SK-N-SH (cell line): ENCODE results near the gene CD22.

Experiments
- EP300 ChIP-seq, 2 experiments: IDR thresholded peaks; 2 replicates each; pipeline versions ENCODE4 v1.4.0 to v1.6.1; 2012; ENCODE audit warnings: borderline replicate concordance in 1 of 2, low read depth in 1 of 2, low read length in 1 of 2
- EZH2phosphoT487 ChIP-seq: fragments of 200-600 bp; sonication (generic); IDR thresholded peaks from 2 replicates; pipeline ENCODE4 v1.6.1; 2017; ENCODE audit warnings: low read depth, mixed run types, mild to moderate bottlenecking, antibody characterized with exemption, moderate library complexity, borderline replicate concordance
- GABPA ChIP-seq: IDR thresholded peaks from 2 replicates; pipeline ENCODE4 v1.4.0; 2012; ENCODE audit warnings: low read depth, mild to moderate bottlenecking
- POLR2AphosphoS5 ChIP-seq: IDR thresholded peaks from 2 replicates; pipeline ENCODE4 v1.6.1; 2012; ENCODE audit warnings: low read depth, low read length
- SIN3A ChIP-seq: IDR thresholded peaks from 2 replicates; pipeline ENCODE4 v1.6.1; 2012; ENCODE audit warnings: low read depth, mild to moderate bottlenecking, low read length, moderate library complexity, borderline replicate concordance
- TF ChIP-seq, protein P1 (sequence below): fragments of 200-600 bp; sonication (generic); IDR thresholded peaks from 2 replicates; pipeline ENCODE4 v1.6.1; 2017; ENCODE audit warnings: antibody characterized with exemption, mild to moderate bottlenecking, moderate library complexity
- TF ChIP-seq, protein P2 (sequence below): IDR thresholded peaks from 2 replicates; pipeline ENCODE4 v1.4.0; 2012; ENCODE audit warnings: low read depth
- TF ChIP-seq, protein P3 (sequence below): fragments of 150-350 bp; IDR thresholded peaks from 2 replicates; pipeline ENCODE4 v1.6.1; 2017; ENCODE audit warnings: antibody characterized with exemption, low read length, low read depth, borderline replicate concordance

GRCh38 chr19:35294859-35295791, 33.9 kb upstream of the CD22 start:
- TF ChIP-seq, protein P1, sequence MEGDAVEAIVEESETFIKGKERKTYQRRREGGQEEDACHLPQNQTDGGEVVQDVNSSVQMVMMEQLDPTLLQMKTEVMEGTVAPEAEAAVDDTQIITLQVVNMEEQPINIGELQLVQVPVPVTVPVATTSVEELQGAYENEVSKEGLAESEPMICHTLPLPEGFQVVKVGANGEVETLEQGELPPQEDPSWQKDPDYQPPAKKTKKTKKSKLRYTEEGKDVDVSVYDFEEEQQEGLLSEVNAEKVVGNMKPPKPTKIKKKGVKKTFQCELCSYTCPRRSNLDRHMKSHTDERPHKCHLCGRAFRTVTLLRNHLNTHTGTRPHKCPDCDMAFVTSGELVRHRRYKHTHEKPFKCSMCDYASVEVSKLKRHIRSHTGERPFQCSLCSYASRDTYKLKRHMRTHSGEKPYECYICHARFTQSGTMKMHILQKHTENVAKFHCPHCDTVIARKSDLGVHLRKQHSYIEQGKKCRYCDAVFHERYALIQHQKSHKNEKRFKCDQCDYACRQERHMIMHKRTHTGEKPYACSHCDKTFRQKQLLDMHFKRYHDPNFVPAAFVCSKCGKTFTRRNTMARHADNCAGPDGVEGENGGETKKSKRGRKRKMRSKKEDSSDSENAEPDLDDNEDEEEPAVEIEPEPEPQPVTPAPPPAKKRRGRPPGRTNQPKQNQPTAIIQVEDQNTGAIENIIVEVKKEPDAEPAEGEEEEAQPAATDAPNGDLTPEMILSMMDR, result no peak
- TF ChIP-seq EZH2phosphoT487, result no peak
- TF ChIP-seq EP300 (IDR thresholded peaks at IDR 0.05; ENCODE audit: borderline replicate concordance in 1 of 2, low read depth in 1 of 2, low read length in 1 of 2), result no peak
- TF ChIP-seq SIN3A, result no peak
- TF ChIP-seq, protein P2, sequence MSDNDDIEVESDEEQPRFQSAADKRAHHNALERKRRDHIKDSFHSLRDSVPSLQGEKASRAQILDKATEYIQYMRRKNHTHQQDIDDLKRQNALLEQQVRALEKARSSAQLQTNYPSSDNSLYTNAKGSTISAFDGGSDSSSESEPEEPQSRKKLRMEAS, result no peak
- TF ChIP-seq GABPA, result no peak
- TF ChIP-seq POLR2AphosphoS5, result no peak
- TF ChIP-seq, protein P3, sequence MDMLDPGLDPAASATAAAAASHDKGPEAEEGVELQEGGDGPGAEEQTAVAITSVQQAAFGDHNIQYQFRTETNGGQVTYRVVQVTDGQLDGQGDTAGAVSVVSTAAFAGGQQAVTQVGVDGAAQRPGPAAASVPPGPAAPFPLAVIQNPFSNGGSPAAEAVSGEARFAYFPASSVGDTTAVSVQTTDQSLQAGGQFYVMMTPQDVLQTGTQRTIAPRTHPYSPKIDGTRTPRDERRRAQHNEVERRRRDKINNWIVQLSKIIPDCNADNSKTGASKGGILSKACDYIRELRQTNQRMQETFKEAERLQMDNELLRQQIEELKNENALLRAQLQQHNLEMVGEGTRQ, result no peak
